Kidney (tissue), 14 donors: Measurements from ENCODE around the gene CENPC. TPM values are rescaled to one million over a fixed set of nuclear protein-coding genes. Genes with fewer than 3 reads are reported as not detected.

ENCODE experiments used
- DNase-seq, 5 donors: peaks; one replicate each; pipeline ENCODE4 v3.0.0-alpha.2; 2013 to 2020
- FAIRE-seq: peaks from 2 replicates; lab custom pipeline; 2012; peaks lifted over from hg19 to GRCh38; lab: Jason Lieb, UNC
- H3K27ac ChIP-seq, 2 donors: one replicate each; pipeline ENCODE4 v1.7.0; 2013; ENCODE audit warnings: low read depth in 2 of 2, low read length in 2 of 2, inconsistent platforms in 1 of 2
- H3K27me3 ChIP-seq: one replicate; pipeline ENCODE4 v1.7.1; 2013; ENCODE audit warnings: low read length, inconsistent platforms; ENCODE audit not compliant: control insufficient read depth, insufficient read depth
- H3K36me3 ChIP-seq, 3 donors: one replicate each; pipeline versions ENCODE4 v1.7.0 to v1.7.1; 2013; ENCODE audit warnings: low read length in 3 of 3, control low read depth in 1 of 3, inconsistent platforms in 1 of 3; ENCODE audit not compliant: insufficient read depth in 3 of 3, control insufficient read depth in 2 of 3
- H3K4me1 ChIP-seq, 3 donors: one replicate each; pipeline versions ENCODE4 v1.7.0 to v1.7.1; 2013; ENCODE audit warnings: low read length in 3 of 3, inconsistent platforms in 1 of 3, low read depth in 1 of 3; ENCODE audit not compliant: control insufficient read depth in 2 of 3, insufficient read depth in 2 of 3
- H3K4me3 ChIP-seq, 3 donors: one replicate each; pipeline versions ENCODE4 v1.7.0 to v1.8.1; 2013; ENCODE audit warnings: low read length in 3 of 3, control low read depth in 1 of 3, inconsistent platforms in 1 of 3
- H3K9ac ChIP-seq, 3 donors: one replicate each; pipeline versions ENCODE4 v1.7.0 to v1.7.1; 2013; ENCODE audit warnings: low read length in 3 of 3, control low read depth in 1 of 3, inconsistent platforms in 1 of 3
- H3K9me3 ChIP-seq, 3 donors: one replicate each; pipeline versions ENCODE4 v1.7.0 to v1.7.1; 2013; ENCODE audit warnings: low read length in 3 of 3, control low read depth in 1 of 3, inconsistent platforms in 1 of 3; ENCODE audit not compliant: control insufficient read depth in 2 of 3, insufficient read depth in 1 of 3
- CTCF ChIP-seq: IDR thresholded peaks from 3 replicates; pipeline ENCODE4 v1.5.1; 2012; ENCODE audit warnings: mild to moderate bottlenecking, moderate library complexity, borderline replicate concordance; ENCODE audit not compliant: insufficient read depth; ENCODE audit errors: extremely low read depth
- intact Hi-C: fragments of 100-400 bp; cut with DNase I; formaldehyde crosslinking; loops from one replicate; pipeline ENCODE4 v1.11.1; 2022
- polyA plus RNA-seq: library from polyadenylated mRNA; stranded (reverse); fragments of 350-450 nt; fragmentation: Illumina TruSeq; extraction: RNeasy Lipid Tissue Mini Kit (QIAGEN cat#74804); gene quantifications from one replicate; pipeline ENCODE4 v1.2.3, GENCODE V29; 2014; ENCODE audit warnings: low read depth, low replicate concordance; ENCODE audit not compliant: insufficient read depth
- total RNA-seq: library from RNA; stranded (reverse); fragmentation: NEBNext Ultra II Directional; extraction: Animal tissue kit (Norgen Biotek cat#: 25700); gene quantifications from one replicate; pipeline ENCODE4 v1.2.1, GENCODE V29; 2021
- donor health status: control.
- donor health status: control.
- donor health status: control.
- donor health status: control.
- donor health status: control.
- donor health status: DM: yes; HTN: yes; CAD: no.
- donor health status: Normal renal cell carcinoma (clear cell type).

CENPC gene
- total and polyA plus RNA-seq, 2 donors from 2014 or later = 4.6 to 24.7 TPM

- no peak overlapping the region for H3K4me3 ChIP-seq
- H3K4me1 ChIP-seq = no peaks in the 10 kb centered on the region
- no peak overlapping the region for H3K9ac ChIP-seq
- H3K9me3 ChIP-seq = no peaks in the 10 kb centered on the region
- FAIRE-seq = no peak
- DNase-seq = no peak
- no peak overlapping the region for H3K27ac ChIP-seq
- H3K27me3 ChIP-seq = no peaks in the 10 kb centered on the region
- intact Hi-C loops = no loop called here
- H3K36me3 ChIP-seq = no peaks in the 10 kb centered on the region
- TF ChIP-seq CTCF = no peak
These were observed 31.2 kb upstream of the CENPC start for GRCh38 chr4:67576538-67576937.

GRCh38 chr4:67576059-67576466 is 30.8 kb upstream of the CENPC start:
- intact Hi-C loops = no loop called here
- no peak overlapping the region for H3K27ac ChIP-seq
- no peak for DNase-seq
- peak overlapping the region in 1 of 3 donors; percentile 53 for H3K4me3 ChIP-seq
- no peak overlapping the region for H3K9ac ChIP-seq
- no peaks in the 10 kb centered on the region for H3K36me3 ChIP-seq
- H3K27me3 ChIP-seq = no peaks in the 10 kb centered on the region
- no peak for FAIRE-seq
- H3K4me1 ChIP-seq = no peaks in the 10 kb centered on the region
- TF ChIP-seq CTCF = no peak
- no peaks in the 10 kb centered on the region for H3K9me3 ChIP-seq

DNA sequence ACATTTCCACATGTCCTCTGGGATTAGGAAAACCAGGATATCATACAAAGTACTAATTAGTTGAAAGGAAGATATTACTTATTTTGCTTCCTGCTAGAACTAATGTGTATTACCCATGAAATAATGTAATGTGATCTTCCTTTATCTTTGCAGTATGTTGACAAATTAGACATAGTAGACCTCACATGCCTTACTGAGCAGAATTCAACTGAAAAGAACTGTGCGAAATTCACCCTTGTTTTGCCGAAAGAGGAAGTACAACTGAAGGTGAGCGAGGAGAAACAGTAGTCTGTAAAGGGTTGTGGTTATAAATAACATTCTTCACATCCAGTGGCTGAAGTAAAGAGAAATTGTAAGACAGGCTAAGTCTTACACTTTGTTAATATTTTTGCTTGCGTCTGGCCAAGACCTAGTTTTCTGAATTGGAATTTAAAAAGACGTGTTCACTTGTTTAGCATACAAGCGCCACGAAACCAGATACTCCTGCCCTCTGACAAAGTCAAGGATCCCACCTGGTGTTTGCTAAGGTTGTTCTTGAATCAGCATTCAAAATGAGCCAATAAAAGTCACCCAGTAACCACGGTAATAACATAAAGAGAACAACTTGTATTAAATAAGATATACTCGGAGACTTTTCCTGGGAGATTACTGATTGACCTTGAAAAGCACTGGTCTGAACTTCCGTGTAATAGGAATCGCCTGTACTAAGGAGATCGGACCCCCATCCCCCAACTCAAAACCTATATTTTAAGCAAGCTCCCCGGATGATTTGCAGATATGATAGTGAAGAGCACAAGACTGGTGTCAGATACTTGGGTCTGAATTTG is 30.1 kb upstream of the CENPC start:
- Histone ChIP-seq H3K4me3 (peak overlapping the region; percentile 10 to 53 (median 30)), H3K27me3 (no peaks in the 10 kb centered on the region), H3K9me3 (no peaks in the 10 kb centered on the region), H3K9ac (peak overlapping the region in 1 of 3 donors; percentile 48), H3K4me1 (no peaks in the 10 kb centered on the region), H3K36me3 (no peaks in the 10 kb centered on the region), H3K27ac (no peak overlapping the region)
- FAIRE-seq (no peak), DNase-seq (peak in 3 of 5 donors; percentile 21 to 73 (median 64))
- no peak for TF ChIP-seq CTCF
- intact Hi-C loops = no loop called here

- H3K27ac ChIP-seq = no peak overlapping the region
- no peaks in the 10 kb centered on the region for H3K9me3 ChIP-seq
- FAIRE-seq (no peak), DNase-seq (no peak)
- H3K27me3 ChIP-seq = no peaks in the 10 kb centered on the region
- no peak for TF ChIP-seq CTCF
- no peak overlapping the region for H3K9ac ChIP-seq
- no peak overlapping the region for H3K4me3 ChIP-seq
- intact Hi-C loops = no loop called here
- no peaks in the 10 kb centered on the region for H3K36me3 ChIP-seq
- H3K4me1 ChIP-seq = no peaks in the 10 kb centered on the region
These were observed 27.9 kb upstream of the CENPC start for GRCh38 chr4:67573193-67573592.
